DND-41 (cell line): ENCODE measurements around the gene RNF41.
"Not testable (repeated sequence)": the region's sequence is repeated elsewhere in the genome, so short reads cannot be mapped to it uniquely, and the experiment has no call there.

ENCODE experiments used
- ATAC-seq: fragments of 200-7000 bp; cut with Tn5 transposase; 3 replicates; pipeline ENCODE4 v1.9.1; 2021; ENCODE audit warnings: low read depth; ENCODE audit not compliant: insufficient read depth
- DNase-seq: peaks from one replicate; pipeline ENCODE4 v3.0.0-alpha.2; 2020
- H2AFZ ChIP-seq: 2 replicates; pipeline ENCODE4 v1.6.0; 2012; ENCODE audit warnings: low read depth, low read length
- H3K27ac ChIP-seq: 2 replicates; pipeline ENCODE4 v1.5.1; 2012; ENCODE audit warnings: low read length, inconsistent platforms
- H3K27me3 ChIP-seq: fragments of 200-600 bp; sonication (generic); 2 replicates; pipeline ENCODE4 v1.6.0; 2012; ENCODE audit warnings: low read length, mild to moderate bottlenecking, inconsistent platforms; ENCODE audit not compliant: insufficient read depth, poor library complexity
- H3K36me3 ChIP-seq: 2 replicates; pipeline ENCODE4 v1.5.1; 2012; ENCODE audit warnings: low read length, inconsistent platforms; ENCODE audit not compliant: insufficient read depth
- H3K4me1 ChIP-seq: 2 replicates; pipeline ENCODE4 v1.5.1; 2012; ENCODE audit warnings: mild to moderate bottlenecking, low read length; ENCODE audit not compliant: insufficient read depth
- H3K4me2 ChIP-seq: 2 replicates; pipeline ENCODE4 v1.6.0; 2012; ENCODE audit warnings: mild to moderate bottlenecking, moderate library complexity, low read length, inconsistent platforms; ENCODE audit not compliant: insufficient read depth
- H3K4me3 ChIP-seq, 2 experiments: fragments of 200-600 bp in 1 of 2; shearing (Covaris generic) in 1 of 2; 2 replicates each; pipeline ENCODE4 v1.5.1; 2012 to 2016; ENCODE audit warnings: inconsistent platforms in 2 of 2, low read length in 2 of 2, mild to moderate bottlenecking in 2 of 2, low read depth in 1 of 2, moderate library complexity in 1 of 2
- H3K79me2 ChIP-seq: 2 replicates; pipeline ENCODE4 v1.6.0; 2012; ENCODE audit warnings: low read length, inconsistent platforms; ENCODE audit not compliant: insufficient read depth
- H3K9ac ChIP-seq: 2 replicates; pipeline ENCODE4 v1.6.0; 2012; ENCODE audit warnings: low read depth, mild to moderate bottlenecking, inconsistent platforms, low read length, moderate library complexity
- H3K9me3 ChIP-seq: 2 replicates; pipeline ENCODE4 v1.5.1; 2012; ENCODE audit warnings: low read length, moderate library complexity, mild to moderate bottlenecking, inconsistent platforms; ENCODE audit not compliant: insufficient read depth, severe bottlenecking
- H4K20me1 ChIP-seq: 2 replicates; pipeline ENCODE4 v1.6.0; 2012; ENCODE audit warnings: low read length; ENCODE audit not compliant: insufficient read depth
- EZH2 ChIP-seq: IDR thresholded peaks from 3 replicates; pipeline ENCODE4 v1.6.1; 2012; ENCODE audit warnings: borderline replicate concordance, low read depth, mild to moderate bottlenecking, moderate library complexity, low read length, inconsistent platforms; ENCODE audit not compliant: severe bottlenecking
- TF ChIP-seq, protein P1 (sequence below): IDR thresholded peaks from 2 replicates; pipeline ENCODE4 v1.5.1; 2012; ENCODE audit warnings: borderline replicate concordance, low read length, moderate library complexity, mild to moderate bottlenecking; ENCODE audit not compliant: poor library complexity, severe bottlenecking; ENCODE audit errors: extremely low read depth

The RNF41 gene

DNA sequence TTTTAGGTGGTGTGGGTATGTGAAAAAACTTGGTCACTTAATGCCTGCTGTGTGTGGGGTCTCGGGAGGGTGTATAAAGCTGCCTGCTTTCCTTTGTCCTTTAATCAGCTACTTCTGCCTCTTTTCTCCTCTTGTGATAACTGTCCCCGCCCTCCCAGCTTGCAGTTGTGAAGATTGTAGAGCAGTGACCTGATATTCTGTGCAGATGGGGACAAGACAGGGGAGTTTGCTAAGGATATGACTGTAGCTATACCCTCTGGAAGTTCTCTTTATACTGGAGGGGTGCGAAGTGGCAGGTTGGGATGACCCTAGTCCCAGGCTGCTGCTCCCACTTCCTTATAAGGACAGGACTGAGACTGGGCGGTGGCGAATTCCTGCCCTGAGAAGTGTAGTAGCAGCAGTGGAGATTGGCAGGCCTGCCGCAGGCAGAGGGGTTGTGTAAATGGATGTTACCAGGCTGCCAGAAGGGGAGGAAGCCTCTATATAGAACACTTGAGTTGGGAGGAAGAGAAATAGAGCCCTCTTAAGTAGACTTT lies 62.7 kb downstream of the RNF41 start:
- H3K4me1 ChIP-seq, result peaks cover 65% of the 10 kb centered on the region
- DNase-seq, result peak; percentile 46
- no peaks in the 10 kb centered on the region for H3K9me3 ChIP-seq
- peaks cover 13% of the 10 kb centered on the region for H4K20me1 ChIP-seq
- H3K79me2 ChIP-seq, result peaks cover 64% of the 10 kb centered on the region
- H2AFZ ChIP-seq, result peak overlapping the region; percentile 64; the same call in 1 of the 2 replicates
- no peaks in the 10 kb centered on the region for H3K27me3 ChIP-seq
- H3K4me3 ChIP-seq, result peak overlapping the region; percentile 67 to 69
- peak overlapping the region; percentile 89 for H3K9ac ChIP-seq
- H3K4me2 ChIP-seq, result peak overlapping the region; percentile 78
- H3K27ac ChIP-seq, result peak overlapping the region; percentile 89
- ATAC-seq, result peak; percentile 10
- TF ChIP-seq, protein P1, sequence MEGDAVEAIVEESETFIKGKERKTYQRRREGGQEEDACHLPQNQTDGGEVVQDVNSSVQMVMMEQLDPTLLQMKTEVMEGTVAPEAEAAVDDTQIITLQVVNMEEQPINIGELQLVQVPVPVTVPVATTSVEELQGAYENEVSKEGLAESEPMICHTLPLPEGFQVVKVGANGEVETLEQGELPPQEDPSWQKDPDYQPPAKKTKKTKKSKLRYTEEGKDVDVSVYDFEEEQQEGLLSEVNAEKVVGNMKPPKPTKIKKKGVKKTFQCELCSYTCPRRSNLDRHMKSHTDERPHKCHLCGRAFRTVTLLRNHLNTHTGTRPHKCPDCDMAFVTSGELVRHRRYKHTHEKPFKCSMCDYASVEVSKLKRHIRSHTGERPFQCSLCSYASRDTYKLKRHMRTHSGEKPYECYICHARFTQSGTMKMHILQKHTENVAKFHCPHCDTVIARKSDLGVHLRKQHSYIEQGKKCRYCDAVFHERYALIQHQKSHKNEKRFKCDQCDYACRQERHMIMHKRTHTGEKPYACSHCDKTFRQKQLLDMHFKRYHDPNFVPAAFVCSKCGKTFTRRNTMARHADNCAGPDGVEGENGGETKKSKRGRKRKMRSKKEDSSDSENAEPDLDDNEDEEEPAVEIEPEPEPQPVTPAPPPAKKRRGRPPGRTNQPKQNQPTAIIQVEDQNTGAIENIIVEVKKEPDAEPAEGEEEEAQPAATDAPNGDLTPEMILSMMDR, result no peak
- no peak for TF ChIP-seq EZH2
- H3K36me3 ChIP-seq, result peaks cover 66% of the 10 kb centered on the region

DNA sequence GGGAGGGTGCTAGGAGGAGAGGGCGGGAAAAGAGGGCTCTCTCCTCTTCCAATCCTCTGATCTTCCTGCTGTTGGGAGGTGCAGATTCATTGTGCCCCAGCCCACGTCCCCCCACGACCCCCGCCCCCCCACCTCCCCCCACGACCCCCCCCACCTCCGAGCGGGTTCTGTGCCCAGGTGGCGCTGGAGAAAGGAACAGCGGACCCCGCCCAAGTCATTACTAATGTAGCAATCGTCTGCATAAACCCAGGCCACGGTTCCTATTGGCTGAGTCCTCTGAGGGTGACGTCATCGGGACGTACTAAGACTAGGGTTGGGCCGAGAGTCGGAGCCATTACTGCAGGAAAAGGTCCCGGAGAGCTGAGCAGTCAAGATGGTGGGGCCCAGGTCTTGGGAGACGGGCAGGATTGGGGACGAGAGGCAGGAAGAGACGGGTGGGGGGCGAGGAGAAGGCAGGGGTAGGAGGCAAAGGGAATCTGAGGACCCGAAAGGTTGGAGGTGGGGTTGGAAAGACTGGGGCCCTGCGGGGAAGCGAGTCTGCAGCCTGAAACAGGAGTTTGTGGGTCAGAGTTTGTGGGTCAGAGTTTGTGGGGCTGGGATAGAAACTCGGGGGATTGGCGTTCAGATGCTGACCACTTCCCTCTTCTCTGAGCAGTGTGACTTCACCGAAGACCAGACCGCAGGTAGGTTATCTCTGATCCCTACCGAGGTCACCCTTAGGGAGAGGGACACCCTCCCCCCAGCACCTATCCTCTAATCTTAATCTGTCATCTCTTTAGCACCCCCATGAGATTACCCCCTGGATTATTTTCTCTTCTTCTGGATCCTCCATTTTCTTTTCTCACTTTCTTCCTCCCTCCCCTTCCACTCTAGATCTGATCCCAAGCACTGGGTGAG lies 63.4 kb downstream of the RNF41 start, which contains the start of gene MYL6:
Gene MYL6 (plus strand): TSS at position 331 of the 897 bp plus-strand sequence. CDS start 43 bp downstream, at position 374.
- H3K36me3 ChIP-seq, result peaks cover 59% of the 10 kb centered on the region
- H3K79me2 ChIP-seq, result peaks cover 71% of the 10 kb centered on the region
- peak within 1 kb of the TSS; percentile 78 for H3K4me2 ChIP-seq

DNA sequence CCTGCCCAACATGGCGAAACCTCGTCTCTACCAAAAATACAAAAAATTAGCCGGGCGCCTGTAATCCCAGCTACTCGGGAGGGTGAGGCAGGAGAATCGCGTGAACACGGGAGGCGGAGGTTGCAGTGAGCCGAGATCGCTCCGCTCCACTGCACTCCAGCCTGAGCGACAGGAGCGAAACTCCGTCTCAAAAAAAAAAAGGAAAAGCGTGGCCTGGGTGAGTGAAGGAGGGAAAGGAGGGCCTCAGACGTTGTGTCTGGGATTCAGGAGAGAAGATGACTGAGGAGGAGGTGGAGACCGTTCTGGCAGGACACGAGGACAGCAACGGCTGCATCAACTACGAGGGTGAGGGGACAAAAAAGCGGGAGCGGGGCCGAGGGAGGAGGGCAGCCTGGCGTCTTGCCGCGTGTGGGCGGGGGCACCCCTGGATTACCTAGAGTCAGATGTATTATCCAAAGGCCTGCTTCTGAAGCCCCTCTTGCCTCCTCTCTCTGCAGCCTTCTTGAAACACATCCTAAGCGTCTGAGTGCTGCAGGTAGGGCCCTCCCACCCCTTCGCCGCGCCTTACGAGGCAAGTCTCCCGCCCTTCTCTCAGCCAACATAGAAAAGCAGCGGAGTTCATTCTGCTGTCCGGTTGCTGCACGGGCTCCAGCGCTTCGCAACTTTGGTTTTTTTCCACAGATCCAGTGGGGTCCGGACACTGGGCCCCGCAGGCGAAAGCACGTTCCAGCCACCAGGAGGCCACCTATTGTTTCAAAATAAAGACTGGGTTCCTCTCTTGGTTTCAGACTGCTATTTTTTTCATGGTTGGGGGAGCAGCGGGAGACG lies 64.3 kb downstream of the RNF41 start:
- ATAC-seq, result peak; percentile 45
- peaks cover 10% of the 10 kb centered on the region for H4K20me1 ChIP-seq
- no peak for TF ChIP-seq EZH2
- TF ChIP-seq, protein P1, result peak; percentile 54

More for the DNA sequence above, 63.4 kb downstream of the RNF41 start, which contains the start of gene MYL6:
- Histone ChIP-seq H2AFZ (peak within 1 kb of the TSS; percentile 83), H3K27me3 (no peaks in the 10 kb centered on the region), H3K27ac (peak within 1 kb of the TSS; percentile 89), H3K9ac (peak within 1 kb of the TSS; percentile 89), H3K4me1 (peaks cover 72% of the 10 kb centered on the region), H4K20me1 (peaks cover 10% of the 10 kb centered on the region), H3K9me3 (no peaks in the 10 kb centered on the region), H3K4me3 (peak within 1 kb of the TSS; percentile 67 to 69)
- TF ChIP-seq, protein P1, result no peak
- TF ChIP-seq EZH2, result no peak
- ATAC-seq (peak; percentile 87), DNase-seq (peak; percentile 97)

GRCh38 chr12:56156464-56157200 lies 65.1 kb downstream of the RNF41 start:
- Histone ChIP-seq H3K4me2 (peak overlapping the region; percentile 78), H3K79me2 (peaks cover 75% of the 10 kb centered on the region), H3K36me3 (peaks cover 44% of the 10 kb centered on the region), H3K4me1 (peaks cover 72% of the 10 kb centered on the region), H2AFZ (0 out of 2 replicates have a peak overlapping the region, but pooled peaks have one; percentile 83), H3K27ac (peak overlapping the region; percentile 89; the same call in 1 of the 2 replicates), H3K4me3 (peak overlapping the region in 1 of 2 experiments; percentile 69; a peak in 2 of 4 replicates), H3K9ac (peak overlapping the region; percentile 89)
- H3K27me3 ChIP-seq, ATAC-seq, H3K9me3 ChIP-seq, H4K20me1 ChIP-seq, DNase-seq: not testable (repeated sequence)

More for the DNA sequence above, 64.3 kb downstream of the RNF41 start:
- H3K79me2 ChIP-seq, result peaks cover 75% of the 10 kb centered on the region
- peak overlapping the region; percentile 53 to 69 for H3K4me3 ChIP-seq
- no peaks in the 10 kb centered on the region for H3K27me3 ChIP-seq
- peaks cover 76% of the 10 kb centered on the region for H3K4me1 ChIP-seq
- H3K4me2 ChIP-seq, result peak overlapping the region; percentile 78
- peak overlapping the region; percentile 89 for H3K9ac ChIP-seq
- peak overlapping the region; percentile 83 for H2AFZ ChIP-seq
- H3K27ac ChIP-seq, result peak overlapping the region; percentile 89
- H3K36me3 ChIP-seq, result peaks cover 51% of the 10 kb centered on the region
- peak; percentile 71 for DNase-seq
- H3K9me3 ChIP-seq, result no peaks in the 10 kb centered on the region
